K562 (cell line): ENCODE data around the gene RNH1. TPM values are rescaled to one million over a fixed set of nuclear protein-coding genes. Genes with fewer than 3 reads are reported as not detected.

Experiments used
- ATAC-seq: fragments of 200-7000 bp; cut with Tn5 transposase; 3 replicates; pipeline ENCODE4 v1.9.1; 2020; ENCODE audit warnings: moderate library complexity
- BruUV-seq: library from RNA; stranded (reverse); fragments of 400-500 nt; replicated peaks from 2 replicates; lab custom pipeline; 2021; lab: Mats Ljungman, UMichigan
- CTCF ChIA-PET: fragments of 300-600 bp; formaldehyde crosslinking; extraction: SDS; loops from one replicate; lab custom pipeline; 2021; ENCODE audit warnings: low intra/inter-chr PET ratio; lab: Yijun Ruan, JAX
- POLR2A ChIA-PET: fragments of 300-600, 350-650 bp; sonication (Branson Sonifier 250); formaldehyde crosslinking; extraction: SDS; loops from one replicate; lab custom pipeline; 2021; ENCODE audit warnings: antibody characterized with exemption, inconsistent platforms; lab: Yijun Ruan, JAX
- DNase-seq, 4 experiments: peaks; one replicate each; pipeline versions ENCODE4 v3.0.0 to v3.0.0-alpha.2; 2011 to 2018; ENCODE audit warnings: low spot score in 3 of 4, mixed read lengths in 3 of 4; ENCODE audit errors: extremely low read depth in 1 of 4
- FAIRE-seq: peaks from 2 replicates; lab custom pipeline; 2011; peaks lifted over from hg19 to GRCh38; lab: Jason Lieb, UNC
- H2AFZ ChIP-seq: 2 replicates; pipeline ENCODE4 v1.6.0; 2011; ENCODE audit warnings: low read depth, low read length, control low read depth, inconsistent platforms
- H3K27ac ChIP-seq: fragments of 200-600 bp; 3 replicates; pipeline ENCODE4 v1.8.0; 2011; ENCODE audit warnings: low read depth, mild to moderate bottlenecking, control low read depth, inconsistent platforms, low read length, moderate library complexity, mixed read lengths; ENCODE audit errors: extremely low read depth
- H3K27me3 ChIP-seq, 2 experiments: fragments of 300-600 bp in 1 of 2; 2 replicates in 1 of 2; 3 replicates in 1 of 2; pipeline versions ENCODE4 v1.6.0 to v1.8.0; 2011; ENCODE audit warnings: inconsistent platforms in 2 of 2, low read length in 2 of 2, mild to moderate bottlenecking in 1 of 2, mixed read lengths in 1 of 2, moderate library complexity in 1 of 2; ENCODE audit not compliant: control insufficient read depth in 2 of 2, insufficient read depth in 2 of 2
- H3K36me3 ChIP-seq: fragments of 300-600 bp; 3 replicates; pipeline ENCODE4 v1.8.0; 2011; ENCODE audit warnings: mild to moderate bottlenecking, low read length, inconsistent platforms; ENCODE audit not compliant: control insufficient read depth, insufficient read depth
- H3K4me1 ChIP-seq, 2 experiments: fragments of 200-600 bp in 1 of 2; replicated peaks in 1 of 2; 2 replicates in 1 of 2; 3 replicates in 1 of 2; pipeline versions ENCODE4 v1.5.1 to v1.8.0; 2011; ENCODE audit warnings: inconsistent platforms in 2 of 2, low read length in 2 of 2, mild to moderate bottlenecking in 1 of 2, mixed read lengths in 1 of 2, moderate library complexity in 1 of 2; ENCODE audit not compliant: control insufficient read depth in 2 of 2, insufficient read depth in 2 of 2
- H3K4me2 ChIP-seq: 2 replicates; pipeline ENCODE4 v1.6.1; 2011; ENCODE audit warnings: low read length, control low read depth, inconsistent platforms, mixed read lengths; ENCODE audit not compliant: insufficient read depth
- H3K4me3 ChIP-seq: fragments of 200-600 bp; sonication (generic), shearing (Covaris generic); 2 replicates; pipeline ENCODE4 v1.5.1; 2016; ENCODE audit warnings: control low read depth, inconsistent platforms
- H3K79me2 ChIP-seq: fragments of 200-600 bp; 3 replicates; pipeline ENCODE4 v1.8.0; 2011; ENCODE audit warnings: low read length, inconsistent platforms; ENCODE audit not compliant: control insufficient read depth, insufficient read depth
- H3K9ac ChIP-seq, 2 experiments: 2 replicates each; pipeline versions ENCODE4 v1.6.0 to v1.6.1; 2011; ENCODE audit warnings: low read depth in 2 of 2, low read length in 2 of 2, control low read depth in 1 of 2, inconsistent platforms in 1 of 2, mild to moderate bottlenecking in 1 of 2, mixed read lengths in 1 of 2; ENCODE audit not compliant: insufficient read depth in 1 of 2
- H3K9me1 ChIP-seq: one replicate; pipeline ENCODE4 v1.6.0; 2011; ENCODE audit warnings: inconsistent platforms, mild to moderate bottlenecking, low read length, moderate library complexity; ENCODE audit not compliant: control insufficient read depth, insufficient read depth
- H3K9me3 ChIP-seq: replicated peaks from 2 replicates; pipeline ENCODE4 v1.5.1; 2011; ENCODE audit warnings: low read depth, low read length, inconsistent platforms; ENCODE audit not compliant: control insufficient read depth, insufficient read depth
- H4K20me1 ChIP-seq: replicated peaks from 2 replicates; pipeline ENCODE4 v1.6.1; 2011; ENCODE audit warnings: low read length, inconsistent platforms, mixed read lengths; ENCODE audit not compliant: control insufficient read depth, insufficient read depth
- ARID2 ChIP-seq: fragments of 450-650 bp; IDR thresholded peaks from 2 replicates; pipeline ENCODE4 v1.6.1; 2017; ENCODE audit warnings: antibody characterized with exemption, mild to moderate bottlenecking
- FUS ChIP-seq: fragments of 200-400 bp; formaldehyde crosslinking; optimal IDR thresholded peaks from 2 replicates; pipeline ENCODE3; 2017; ENCODE audit warnings: low read depth, low read length
- HNRNPH1 ChIP-seq: fragments of 200-400 bp; formaldehyde crosslinking; optimal IDR thresholded peaks from 2 replicates; pipeline ENCODE3; 2017; ENCODE audit warnings: low read depth, mild to moderate bottlenecking, low read length, moderate library complexity
- MAZ ChIP-seq, 2 experiments: fragments of 450-650 bp in 1 of 2; sonication (generic) in 1 of 2; formaldehyde crosslinking; IDR thresholded peaks in 1 of 2; conservative IDR thresholded peaks in 1 of 2; 2 replicates each; pipeline versions ENCODE4 v1.4.0 to v1.5.0; 2020; ENCODE audit warnings: mild to moderate bottlenecking in 1 of 2, missing genetic modification reagents in 1 of 2
- MIER1 ChIP-seq: fragments of 450-650 bp; IDR thresholded peaks from 2 replicates; pipeline ENCODE4 v1.6.1; 2016; ENCODE audit warnings: antibody characterized with exemption, mild to moderate bottlenecking, low read depth
- POLR2G ChIP-seq: fragments of 200-400 bp; formaldehyde crosslinking; IDR thresholded peaks from 2 replicates; pipeline ENCODE4 v1.6.1; 2017; ENCODE audit warnings: low read depth, mild to moderate bottlenecking, antibody characterized with exemption, low read length, moderate library complexity
- ZNF274 ChIP-seq: IDR thresholded peaks from 2 replicates; pipeline ENCODE4 v1.6.1; 2011; ENCODE audit warnings: low read depth, mild to moderate bottlenecking, low read length, moderate library complexity, borderline replicate concordance
- ZNF75A ChIP-seq: fragments of 450-650 bp; formaldehyde crosslinking; IDR thresholded peaks from 2 replicates; pipeline ENCODE4 v1.4.0; 2020; ENCODE audit warnings: mild to moderate bottlenecking
- WGBS: fragments of 100-300 bp; shearing (Covaris generic); methylation state at CpG from one replicate; pipeline ENCODE4 v1.1.6; 2016; ENCODE audit warnings: low coverage, mixed read lengths; ENCODE audit not compliant: insufficient coverage; ENCODE audit errors: missing lambda C conversion rate; 5-methylcytosine and 5-hydroxymethylcytosine counted together
- in situ Hi-C: fragments of 300-500 bp; cut with MboI; formaldehyde crosslinking; loops from 4 replicates; pipeline ENCODE4 v1.15.0; 2018; ENCODE audit warnings: inconsistent platforms, mixed read lengths
- intact Hi-C: fragments of 100-400 bp; cut with micrococcal nuclease; formaldehyde crosslinking; loops from 2 replicates; pipeline ENCODE4 v1.14.2; 2022
- polyA plus RNA-seq, 8 experiments: library from polyadenylated mRNA; depleted of rRNA in 4 of 8; stranded (reverse) in 5 of 8; unstranded in 3 of 8; fragments of >200 nt; fragmentation: Nextera tagmentation in 2 of 8; fragmentation: Illumina TruSeq in 1 of 8; extraction: Ambion mirVana in 2 of 8; extraction: Trizol in 1 of 8; gene quantifications; 2 replicates each; pipeline versions ENCODE4 v1.2.1 to v1.2.3, GENCODE V29; 2011 to 2014; ENCODE audit warnings: inconsistent platforms in 1 of 8, missing spikeins in 1 of 8
- total RNA-seq, 7 experiments: library from RNA; depleted of rRNA in 6 of 7; stranded (reverse); fragments of >200 nt in 6 of 7; fragmentation: Illumina TruSeq in 2 of 7; extraction: Trizol in 2 of 7; gene quantifications; 2 replicates each; pipeline versions ENCODE4 v1.2.1 to v1.2.3, GENCODE V29; 2011 to 2021; ENCODE audit warnings: low replicate concordance in 1 of 7
- TF ChIP-seq, protein P1 (sequence below), 3 experiments: fragments of 200-800 bp in 1 of 3; sonication (Bioruptor generic) in 1 of 3; sonication (generic) in 1 of 3; formaldehyde crosslinking in 1 of 3; IDR thresholded peaks; 2 replicates each; pipeline versions ENCODE4 v1.6.1 to v1.8.0; 2016 to 2022; ENCODE audit warnings: mild to moderate bottlenecking in 2 of 3, missing compliant biosample characterization in 2 of 3, missing genetic modification characterization in 2 of 3, missing genetic modification reagents in 1 of 3
- TF ChIP-seq, protein P2 (sequence below): fragments of 450-650 bp; IDR thresholded peaks from one replicate; pipeline ENCODE4 v1.6.1; 2018; ENCODE audit warnings: mild to moderate bottlenecking, moderate library complexity; ENCODE audit not compliant: partially characterized antibody

RNH1 gene
- total and polyA plus RNA-seq, 9 of the 15 experiments (the other 6 are each of a cell fraction or from before 2014, with no cell fraction given): 2.5 to 160 (median 44.3) TPM

DNA sequence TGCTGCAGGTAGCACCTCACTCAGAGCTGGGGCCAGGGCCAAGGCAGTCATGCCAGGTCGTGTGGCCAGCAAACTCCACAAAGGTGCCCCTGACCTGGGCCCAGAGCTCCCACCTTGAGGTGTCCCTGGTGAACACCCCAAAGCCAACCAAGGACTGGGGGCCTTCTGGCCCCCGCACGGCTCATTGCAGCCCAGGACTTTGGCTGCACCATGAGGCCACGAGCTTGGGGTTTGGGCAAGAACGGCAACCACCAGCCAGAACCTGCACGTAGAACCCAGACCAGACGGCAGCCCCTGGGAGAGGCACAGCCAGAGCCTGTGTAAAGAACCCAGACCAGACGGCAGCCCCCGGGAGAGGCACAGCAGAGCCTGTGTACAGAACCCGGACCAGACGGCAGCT, 38.1 kb upstream of the RNH1 start:
- H3K36me3 ChIP-seq: no peaks in the 10 kb centered on the region
- no peaks in the 10 kb centered on the region for H3K79me2 ChIP-seq
- 73% methylated on average over 10 of the region's 11 CpGs for WGBS
- H3K9ac ChIP-seq: peak overlapping the region in 1 of 2 experiments; percentile 64; a peak in 2 of 4 replicates
- TF ChIP-seq MIER1 (no peak), POLR2G (0 out of 2 replicates have a peak, but pooled peaks have one; percentile 19)
- H2AFZ ChIP-seq: no peak overlapping the region
- H3K27ac ChIP-seq: no peak overlapping the region
- ATAC-seq (no peak), DNase-seq (no peak), FAIRE-seq (no peak)
- H3K4me1 ChIP-seq: peaks cover 0 to 46% of the 10 kb centered on the region in 2 experiments; a peak in 2 of 5 replicates
- no TSS peak for BruUV-seq
- H4K20me1 ChIP-seq: no peaks in the 10 kb centered on the region
- no peaks in the 10 kb centered on the region for H3K9me1 ChIP-seq
- in situ Hi-C loops (no loop called here), intact Hi-C loops (no loop called here)
- CTCF ChIA-PET: no interaction called here
- POLR2A ChIA-PET: interaction anchor here (0.5 kb wide), 1 partner anchor 258 kb away, joined by 3 read pairs; no protein-coding TSS in a partner anchor
- no peak overlapping the region for H3K4me2 ChIP-seq
- H3K9me3 ChIP-seq: no peaks in the 10 kb centered on the region
- no peaks in the 10 kb centered on the region for H3K27me3 ChIP-seq
- no peak overlapping the region for H3K4me3 ChIP-seq

DNA sequence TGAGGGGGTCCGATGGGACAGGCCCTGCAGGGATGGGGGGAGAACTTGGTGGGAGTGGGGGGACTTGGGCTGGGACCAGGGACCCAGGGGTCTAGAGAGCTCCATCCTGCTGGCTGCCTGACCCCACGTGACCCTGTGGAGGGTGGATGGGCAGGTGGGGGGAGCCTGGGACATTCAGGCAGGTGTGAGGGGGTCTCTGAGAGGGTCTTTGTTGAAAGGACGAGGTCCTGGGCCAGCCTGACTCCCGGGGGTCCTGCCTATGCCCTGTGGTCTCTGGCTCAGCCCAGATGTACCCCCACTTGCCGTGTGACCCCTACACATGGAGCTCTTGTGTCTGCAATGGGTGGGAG, 37.8 kb upstream of the RNH1 start:
- Histone ChIP-seq H3K27me3 (no peaks in the 10 kb centered on the region), H3K9me3 (no peaks in the 10 kb centered on the region), H3K36me3 (no peaks in the 10 kb centered on the region), H2AFZ (no peak overlapping the region), H3K4me2 (no peak overlapping the region), H3K27ac (no peak overlapping the region), H3K4me3 (no peak overlapping the region), H3K9ac (peak overlapping the region in 1 of 2 experiments; percentile 64; a peak in 2 of 4 replicates), H3K9me1 (no peaks in the 10 kb centered on the region), H4K20me1 (no peaks in the 10 kb centered on the region), H3K4me1 (peaks cover 0 to 46% of the 10 kb centered on the region in 2 experiments; a peak in 2 of 5 replicates), H3K79me2 (no peaks in the 10 kb centered on the region)
- POLR2A ChIA-PET: no interaction called here
- in situ Hi-C loops (no loop called here), intact Hi-C loops (no loop called here)
- FAIRE-seq: no peak
- no peak for DNase-seq
- no TSS peak for BruUV-seq
- no peak for ATAC-seq
- CTCF ChIA-PET: no interaction called here
- TF ChIP-seq FUS: no peak
- TF ChIP-seq MAZ (CRISPR knock-in tag; conservative IDR thresholded peaks at IDR 0.05 in 1 of 2, IDR thresholded peaks at IDR 0.05 in 1 of 2): no peak
- TF ChIP-seq HNRNPH1: no peak
- TF ChIP-seq ARID2: no peak
- TF ChIP-seq, protein P1, sequence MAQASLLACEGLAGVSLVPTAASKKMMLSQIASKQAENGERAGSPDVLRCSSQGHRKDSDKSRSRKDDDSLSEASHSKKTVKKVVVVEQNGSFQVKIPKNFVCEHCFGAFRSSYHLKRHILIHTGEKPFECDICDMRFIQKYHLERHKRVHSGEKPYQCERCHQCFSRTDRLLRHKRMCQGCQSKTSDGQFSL (CRISPR knock-in tag; IDR thresholded peaks at IDR 0.05): no peak
- TF ChIP-seq, protein P1 (tag; IDR thresholded peaks at IDR 0.05): no peak
- TF ChIP-seq ZNF75A (CRISPR knock-in tag): no peak
- no peak for TF ChIP-seq ZNF274
- TF ChIP-seq, protein P2, sequence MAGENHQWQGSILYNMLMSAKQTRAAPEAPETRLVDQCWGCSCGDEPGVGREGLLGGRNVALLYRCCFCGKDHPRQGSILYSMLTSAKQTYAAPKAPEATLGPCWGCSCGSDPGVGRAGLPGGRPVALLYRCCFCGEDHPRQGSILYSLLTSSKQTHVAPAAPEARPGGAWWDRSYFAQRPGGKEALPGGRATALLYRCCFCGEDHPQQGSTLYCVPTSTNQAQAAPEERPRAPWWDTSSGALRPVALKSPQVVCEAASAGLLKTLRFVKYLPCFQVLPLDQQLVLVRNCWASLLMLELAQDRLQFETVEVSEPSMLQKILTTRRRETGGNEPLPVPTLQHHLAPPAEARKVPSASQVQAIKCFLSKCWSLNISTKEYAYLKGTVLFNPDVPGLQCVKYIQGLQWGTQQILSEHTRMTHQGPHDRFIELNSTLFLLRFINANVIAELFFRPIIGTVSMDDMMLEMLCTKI: no peak
- 33% methylated on average over 4 of the region's 5 CpGs for WGBS
